IMR-90 (cell line): ENCODE measurements around the gene FOXO6. TPM values are rescaled to one million over a fixed set of nuclear protein-coding genes. Genes with fewer than 3 reads are reported as not detected.
A peak's percentile ranks its signal among the peaks of the same experiment; 100 is the strongest.

Source experiments
- ATAC-seq: fragments of 200-7000 bp; cut with Tn5 transposase; 2 replicates; pipeline ENCODE4 v1.9.1; 2020; ENCODE audit warnings: low read depth, mild to moderate bottlenecking, moderate library complexity
- BruUV-seq: library from RNA; stranded (reverse); fragments of 400-500 nt; replicated peaks from 2 replicates; lab custom pipeline; 2021; lab: Mats Ljungman, UMichigan
- CTCF ChIA-PET: fragments of 300-600 bp; formaldehyde crosslinking; extraction: SDS; loops from one replicate; lab custom pipeline; 2021; ENCODE audit warnings: antibody characterized with exemption; lab: Yijun Ruan, JAX
- POLR2A ChIA-PET: fragments of 300-600 bp; sonication (Branson Sonifier 250); formaldehyde crosslinking; loops from one replicate; lab custom pipeline; 2022; ENCODE audit warnings: antibody characterized with exemption; ENCODE audit not compliant: unreplicated experiment; lab: Charles Lee
- DNase-seq: peaks from one replicate; pipeline ENCODE4 v3.0.0; 2013
- H2AFZ ChIP-seq: replicated peaks from 2 replicates; pipeline ENCODE3; 2013; ENCODE audit warnings: low read length, mild to moderate bottlenecking; ENCODE audit not compliant: poor library complexity
- H2AK5ac ChIP-seq: 2 replicates; pipeline ENCODE4 v1.6.1; 2013; ENCODE audit warnings: low read depth, low read length, inconsistent platforms
- H2AK9ac ChIP-seq: replicated peaks from 2 replicates; pipeline ENCODE3; 2013; ENCODE audit warnings: mild to moderate bottlenecking, low read depth, low read length, moderate library complexity; ENCODE audit not compliant: poor library complexity
- H2BK120ac ChIP-seq: 2 replicates; pipeline ENCODE4 v1.6.1; 2013; ENCODE audit warnings: low read depth, low read length, inconsistent platforms
- H2BK15ac ChIP-seq: 3 replicates; pipeline ENCODE4 v1.6.1; 2013; ENCODE audit warnings: low read depth, low read length, inconsistent platforms
- H2BK20ac ChIP-seq: 2 replicates; pipeline ENCODE4 v1.6.1; 2013; ENCODE audit warnings: low read depth, mild to moderate bottlenecking, inconsistent platforms, low read length, moderate library complexity
- H2BK5ac ChIP-seq: 2 replicates; pipeline ENCODE4 v1.6.1; 2013; ENCODE audit warnings: mild to moderate bottlenecking, low read depth, low read length, inconsistent platforms; ENCODE audit not compliant: poor library complexity, severe bottlenecking
- H3K14ac ChIP-seq: replicated peaks from 2 replicates; pipeline ENCODE4 v1.6.1; 2013; ENCODE audit warnings: low read depth, low read length, inconsistent platforms
- H3K18ac ChIP-seq: 2 replicates; pipeline ENCODE4 v1.6.1; 2013; ENCODE audit warnings: low read depth, low read length, control low read depth
- H3K23ac ChIP-seq: 2 replicates; pipeline ENCODE4 v1.6.1; 2013; ENCODE audit warnings: low read depth, low read length, inconsistent platforms
- H3K27ac ChIP-seq: 2 replicates; pipeline ENCODE4 v1.5.1; 2013; ENCODE audit warnings: mild to moderate bottlenecking, control low read depth, low read length; ENCODE audit not compliant: insufficient read depth
- H3K27me3 ChIP-seq: 2 replicates; pipeline ENCODE4 v1.6.1; 2013; ENCODE audit warnings: low read length; ENCODE audit not compliant: control insufficient read depth, insufficient read depth
- H3K36me3 ChIP-seq: 2 replicates; pipeline ENCODE4 v1.6.1; 2013; ENCODE audit warnings: low read length, mixed read lengths; ENCODE audit not compliant: control insufficient read depth, insufficient read depth
- H3K4ac ChIP-seq: 2 replicates; pipeline ENCODE4 v1.6.1; 2013; ENCODE audit warnings: low read depth, low read length, inconsistent platforms
- H3K4me1 ChIP-seq: 2 replicates; pipeline ENCODE4 v1.6.1; 2013; ENCODE audit warnings: low read length, mixed read lengths; ENCODE audit not compliant: control insufficient read depth, insufficient read depth
- H3K4me2 ChIP-seq: 2 replicates; pipeline ENCODE4 v1.6.1; 2013; ENCODE audit warnings: low read depth, mild to moderate bottlenecking, control low read depth, low read length, moderate library complexity
- H3K4me3 ChIP-seq: 2 replicates; pipeline ENCODE4 v1.5.1; 2013; ENCODE audit warnings: low read depth, mild to moderate bottlenecking, control low read depth, low read length, moderate library complexity; ENCODE audit not compliant: insufficient read depth
- H3K56ac ChIP-seq: 2 replicates; pipeline ENCODE4 v1.6.1; 2013; ENCODE audit warnings: low read length, inconsistent platforms; ENCODE audit not compliant: insufficient read depth; ENCODE audit errors: extremely low read depth
- H3K79me1 ChIP-seq, 2 experiments: 2 replicates each; pipeline ENCODE4 v1.6.1; 2013; ENCODE audit warnings: low read length in 2 of 2, inconsistent platforms in 1 of 2, low read depth in 1 of 2
- H3K9ac ChIP-seq: 2 replicates; pipeline ENCODE4 v1.6.1; 2013; ENCODE audit warnings: low read depth, low read length, control low read depth
- H3K9me1 ChIP-seq: 2 replicates; pipeline ENCODE4 v1.6.1; 2013; ENCODE audit warnings: low read length, inconsistent platforms; ENCODE audit not compliant: insufficient read depth
- H3K9me3 ChIP-seq: 2 replicates; pipeline ENCODE4 v1.6.1; 2013; ENCODE audit warnings: low read length; ENCODE audit not compliant: control insufficient read depth, insufficient read depth
- H4K20me1 ChIP-seq: 2 replicates; pipeline ENCODE4 v1.6.1; 2013; ENCODE audit warnings: low read length, inconsistent platforms; ENCODE audit not compliant: insufficient read depth
- H4K5ac ChIP-seq: 2 replicates; pipeline ENCODE4 v1.6.1; 2013; ENCODE audit warnings: mild to moderate bottlenecking, low read depth, low read length, control low read depth
- H4K8ac ChIP-seq, 2 experiments: 2 replicates each; pipeline ENCODE4 v1.6.1; 2013; ENCODE audit warnings: low read depth in 2 of 2, low read length in 2 of 2, control low read depth in 1 of 2, inconsistent platforms in 1 of 2
- H4K91ac ChIP-seq: 2 replicates; pipeline ENCODE4 v1.6.1; 2013; ENCODE audit warnings: low read depth, low read length, inconsistent platforms; ENCODE audit not compliant: insufficient read depth
- BHLHE40 ChIP-seq: fragments of 150-350 bp; IDR thresholded peaks from 2 replicates; pipeline ENCODE4 v1.6.1; 2016; ENCODE audit warnings: mild to moderate bottlenecking, low read depth, low read length
- CEBPB ChIP-seq: IDR thresholded peaks from 2 replicates; pipeline ENCODE4 v1.6.1; 2012; ENCODE audit warnings: low read depth, low read length, improper control_type of control experiment
- CHD1 ChIP-seq: IDR thresholded peaks from 2 replicates; pipeline ENCODE4 v1.6.1; 2012; ENCODE audit warnings: low read depth, low read length, improper control_type of control experiment
- FOS ChIP-seq: fragments of 150-350 bp; IDR thresholded peaks from 2 replicates; pipeline ENCODE4 v1.6.1; 2016; ENCODE audit warnings: low read depth, low read length
- MAFK ChIP-seq: IDR thresholded peaks from 2 replicates; pipeline ENCODE4 v1.6.1; 2012; ENCODE audit warnings: low read depth, low read length, improper control_type of control experiment
- MXI1 ChIP-seq: IDR thresholded peaks from 2 replicates; pipeline ENCODE4 v1.6.1; 2012; ENCODE audit warnings: low read depth, mild to moderate bottlenecking, low read length, moderate library complexity, borderline replicate concordance
- NFE2L2 ChIP-seq: fragments of 150-350 bp; IDR thresholded peaks from 2 replicates; pipeline ENCODE4 v1.6.1; 2016; ENCODE audit warnings: low read depth, mild to moderate bottlenecking, low read length
- POLR2A ChIP-seq: IDR thresholded peaks from 2 replicates; pipeline ENCODE4 v1.6.1; 2012; ENCODE audit warnings: mild to moderate bottlenecking, low read depth, low read length
- RAD21 ChIP-seq: IDR thresholded peaks from 2 replicates; pipeline ENCODE4 v1.6.1; 2012; ENCODE audit warnings: low read length, improper control_type of control experiment
- RCOR1 ChIP-seq: IDR thresholded peaks from 2 replicates; pipeline ENCODE4 v1.6.1; 2012; ENCODE audit warnings: mild to moderate bottlenecking, low read length, improper control_type of control experiment; ENCODE audit not compliant: insufficient replicate concordance
- RFX5 ChIP-seq: IDR thresholded peaks from 2 replicates; pipeline ENCODE4 v1.8.0; 2012; ENCODE audit warnings: low read depth, mild to moderate bottlenecking, low read length, moderate library complexity
- SMC3 ChIP-seq: fragments of 150-350 bp; IDR thresholded peaks from 2 replicates; pipeline ENCODE4 v1.6.1; 2016; ENCODE audit warnings: low read depth, mild to moderate bottlenecking, antibody characterized with exemption, low read length, moderate library complexity
- WGBS, 2 experiments: methylation state at CpG; one replicate each; pipeline versions ENCODE4 v1.1.5 to v1.1.7; 2013; ENCODE audit warnings: missing lambda C conversion rate in 2 of 2; ENCODE audit not compliant: insufficient read length in 1 of 2; ENCODE audit errors: extremely low coverage in 2 of 2; 5-methylcytosine and 5-hydroxymethylcytosine counted together
- dilution Hi-C: fragments of 300-500 bp; cut with HindIII; formaldehyde crosslinking; loops from one replicate; pipeline ENCODE4 v1.14.3; 2018; ENCODE audit warnings: low sequenced_read_pairs; ENCODE audit not compliant: unreplicated experiment
- in situ Hi-C: fragments of 300-500 bp; cut with MboI; formaldehyde crosslinking; loops from 3 replicates; pipeline ENCODE4 v1.14.3; 2019; ENCODE audit warnings: low sequenced_read_pairs, inconsistent platforms, mixed read lengths
- intact Hi-C: fragments of 100-400 bp; cut with micrococcal nuclease; formaldehyde crosslinking; loops from 2 replicates; pipeline ENCODE4 v1.10.0; 2022
- polyA plus RNA-seq, 3 experiments: library from polyadenylated mRNA; depleted of rRNA; stranded (reverse); fragments of >200 nt; gene quantifications; 2 replicates each; pipeline ENCODE4 v1.2.3, GENCODE V29; 2012; ENCODE audit warnings: low replicate concordance in 1 of 3
- total RNA-seq: library from RNA; depleted of rRNA; stranded (reverse); fragments of >200 nt; gene quantifications from 2 replicates; pipeline ENCODE4 v1.2.3, GENCODE V29; 2012
- TF ChIP-seq, protein P1 (sequence below): conservative IDR thresholded peaks from 2 replicates; pipeline ENCODE4 v1.5.1; 2012; ENCODE audit warnings: mild to moderate bottlenecking, low read depth, low read length, improper control_type of control experiment
- TF ChIP-seq, protein P2 (sequence below): fragments of 150-350 bp; IDR thresholded peaks from 2 replicates; pipeline ENCODE4 v1.6.1; 2016; ENCODE audit warnings: low read depth, mild to moderate bottlenecking, low read length, moderate library complexity, borderline replicate concordance
- TF ChIP-seq, protein P3 (sequence below): fragments of 150-350 bp; IDR thresholded peaks from 2 replicates; pipeline ENCODE4 v1.6.1; 2017; ENCODE audit warnings: mild to moderate bottlenecking, antibody characterized with exemption, low read length, low read depth

The FOXO6 gene
- total and polyA plus RNA-seq, 2 of the 4 experiments (the other 2 are of a cell fraction): not detected

DNA sequence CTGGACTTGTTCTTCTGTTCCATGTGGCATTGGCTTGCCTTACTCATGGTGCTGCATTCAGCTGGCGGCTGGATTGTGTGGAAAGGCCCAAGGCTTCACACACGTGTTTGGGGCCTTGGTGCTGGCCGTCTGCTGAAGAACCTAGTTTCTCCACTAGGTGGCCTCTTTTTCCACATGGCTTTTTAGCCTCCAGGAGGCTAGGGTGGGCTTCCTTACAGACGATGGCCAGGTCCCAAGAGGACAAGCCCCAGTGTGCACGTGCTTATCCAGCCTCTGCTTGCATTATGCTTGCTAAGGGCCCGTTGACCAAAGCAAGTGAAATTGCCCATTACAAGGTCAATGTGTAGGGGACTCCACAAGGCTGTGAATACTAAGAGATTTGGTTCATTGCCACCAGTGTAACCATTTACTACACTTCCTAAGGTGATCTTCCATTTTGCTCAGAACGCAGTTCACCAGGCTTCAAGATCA is 47.5 kb upstream of the FOXO6 start:
- H2BK5ac ChIP-seq: no peak overlapping the region
- no peak overlapping the region for H2BK120ac ChIP-seq
- POLR2A ChIA-PET: no interaction called here
- H3K4me1 ChIP-seq: no peaks in the 10 kb centered on the region
- H3K4ac ChIP-seq: no peak overlapping the region
- WGBS, 2 experiments: 57% methylated on average over 3 of the region's 7 CpGs; no CpG with 5 or more reads in 1 of the 2 experiments
- no TSS peak for BruUV-seq
- H3K4me3 ChIP-seq: no peak overlapping the region
- no peak overlapping the region for H3K23ac ChIP-seq
- H3K27me3 ChIP-seq: peaks cover 23% of the 10 kb centered on the region
- no peak overlapping the region for H3K9ac ChIP-seq
- no peak overlapping the region for H4K5ac ChIP-seq
- no peak overlapping the region for H3K56ac ChIP-seq
- H2AK5ac ChIP-seq: no peak overlapping the region
- ATAC-seq (no peak), DNase-seq (no peak)
- no peak overlapping the region for H2BK15ac ChIP-seq
- no peaks in the 10 kb centered on the region for H3K79me1 ChIP-seq
- H3K9me1 ChIP-seq: 0 out of 2 replicates have a peak, but pooled peaks cover 5% of the 10 kb centered on the region
- no peak overlapping the region for H4K8ac ChIP-seq
- no peak overlapping the region for H2AFZ ChIP-seq
- in situ Hi-C loops: no loop called here
- H3K36me3 ChIP-seq: no peaks in the 10 kb centered on the region
- H4K91ac ChIP-seq: no peak overlapping the region
- no peak overlapping the region for H3K27ac ChIP-seq
- no peak overlapping the region for H2AK9ac ChIP-seq
- H4K20me1 ChIP-seq: no peaks in the 10 kb centered on the region
- H2BK20ac ChIP-seq: no peak overlapping the region
- no peaks in the 10 kb centered on the region for H3K9me3 ChIP-seq
- CTCF ChIA-PET: no interaction called here
- intact Hi-C loops: no loop called here
- TF ChIP-seq NFE2L2: no peak
- TF ChIP-seq CEBPB: no peak
- TF ChIP-seq BHLHE40: no peak
- no peak for TF ChIP-seq MXI1
- TF ChIP-seq, protein P1, sequence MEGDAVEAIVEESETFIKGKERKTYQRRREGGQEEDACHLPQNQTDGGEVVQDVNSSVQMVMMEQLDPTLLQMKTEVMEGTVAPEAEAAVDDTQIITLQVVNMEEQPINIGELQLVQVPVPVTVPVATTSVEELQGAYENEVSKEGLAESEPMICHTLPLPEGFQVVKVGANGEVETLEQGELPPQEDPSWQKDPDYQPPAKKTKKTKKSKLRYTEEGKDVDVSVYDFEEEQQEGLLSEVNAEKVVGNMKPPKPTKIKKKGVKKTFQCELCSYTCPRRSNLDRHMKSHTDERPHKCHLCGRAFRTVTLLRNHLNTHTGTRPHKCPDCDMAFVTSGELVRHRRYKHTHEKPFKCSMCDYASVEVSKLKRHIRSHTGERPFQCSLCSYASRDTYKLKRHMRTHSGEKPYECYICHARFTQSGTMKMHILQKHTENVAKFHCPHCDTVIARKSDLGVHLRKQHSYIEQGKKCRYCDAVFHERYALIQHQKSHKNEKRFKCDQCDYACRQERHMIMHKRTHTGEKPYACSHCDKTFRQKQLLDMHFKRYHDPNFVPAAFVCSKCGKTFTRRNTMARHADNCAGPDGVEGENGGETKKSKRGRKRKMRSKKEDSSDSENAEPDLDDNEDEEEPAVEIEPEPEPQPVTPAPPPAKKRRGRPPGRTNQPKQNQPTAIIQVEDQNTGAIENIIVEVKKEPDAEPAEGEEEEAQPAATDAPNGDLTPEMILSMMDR: 0 out of 2 replicates have a peak, but pooled peaks have one; percentile 22
- TF ChIP-seq RAD21: no peak
- TF ChIP-seq, protein P2, sequence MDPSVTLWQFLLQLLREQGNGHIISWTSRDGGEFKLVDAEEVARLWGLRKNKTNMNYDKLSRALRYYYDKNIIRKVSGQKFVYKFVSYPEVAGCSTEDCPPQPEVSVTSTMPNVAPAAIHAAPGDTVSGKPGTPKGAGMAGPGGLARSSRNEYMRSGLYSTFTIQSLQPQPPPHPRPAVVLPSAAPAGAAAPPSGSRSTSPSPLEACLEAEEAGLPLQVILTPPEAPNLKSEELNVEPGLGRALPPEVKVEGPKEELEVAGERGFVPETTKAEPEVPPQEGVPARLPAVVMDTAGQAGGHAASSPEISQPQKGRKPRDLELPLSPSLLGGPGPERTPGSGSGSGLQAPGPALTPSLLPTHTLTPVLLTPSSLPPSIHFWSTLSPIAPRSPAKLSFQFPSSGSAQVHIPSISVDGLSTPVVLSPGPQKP: no peak
- TF ChIP-seq POLR2A: no peak
- no peak for TF ChIP-seq MAFK
- 0 out of 2 replicates have a peak, but pooled peaks have one; percentile 20 for TF ChIP-seq SMC3
- no peak for TF ChIP-seq RCOR1
- TF ChIP-seq, protein P3, sequence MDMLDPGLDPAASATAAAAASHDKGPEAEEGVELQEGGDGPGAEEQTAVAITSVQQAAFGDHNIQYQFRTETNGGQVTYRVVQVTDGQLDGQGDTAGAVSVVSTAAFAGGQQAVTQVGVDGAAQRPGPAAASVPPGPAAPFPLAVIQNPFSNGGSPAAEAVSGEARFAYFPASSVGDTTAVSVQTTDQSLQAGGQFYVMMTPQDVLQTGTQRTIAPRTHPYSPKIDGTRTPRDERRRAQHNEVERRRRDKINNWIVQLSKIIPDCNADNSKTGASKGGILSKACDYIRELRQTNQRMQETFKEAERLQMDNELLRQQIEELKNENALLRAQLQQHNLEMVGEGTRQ: no peak
- TF ChIP-seq CHD1: no peak
- no peak for TF ChIP-seq RFX5
- TF ChIP-seq FOS: no peak
- no peak overlapping the region for H3K14ac ChIP-seq
- no peak overlapping the region for H3K4me2 ChIP-seq
- no peak overlapping the region for H3K18ac ChIP-seq
- dilution Hi-C loops: no loop called here
